ENCODE measurements around the gene PEX16.

Gene PEX16

DNA sequence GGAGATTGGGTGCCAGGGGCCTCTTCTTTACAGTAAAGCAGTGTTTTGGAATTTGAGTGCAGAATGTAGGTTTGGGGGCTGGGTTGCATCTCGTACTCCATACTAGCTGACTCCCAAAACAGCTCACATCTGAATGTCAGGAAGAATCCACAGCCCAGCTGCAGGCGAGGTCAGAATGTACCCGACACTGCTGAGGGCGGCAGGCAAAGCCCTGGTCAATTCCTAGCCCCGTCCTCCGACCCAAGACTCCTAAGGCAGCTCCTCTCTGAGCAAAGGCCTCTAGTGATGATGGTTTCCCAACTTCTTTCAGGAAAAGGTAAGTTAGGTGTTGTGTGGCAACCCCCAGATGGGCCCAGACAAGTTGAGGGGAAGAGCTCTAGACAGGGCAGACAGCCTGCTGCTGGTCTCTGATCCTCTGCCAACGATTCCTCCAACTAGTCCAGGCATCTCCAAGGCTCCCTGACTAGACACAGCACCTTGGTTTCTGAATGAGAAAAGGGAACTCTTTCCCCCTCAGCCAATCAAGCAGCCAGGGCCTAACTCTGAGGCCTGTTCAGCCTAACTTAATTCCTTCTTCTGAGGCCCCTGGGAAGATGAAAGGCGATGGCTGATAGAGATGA, 13.4 kb upstream of the PEX16 start:
- no peak for DNase-seq

DNA sequence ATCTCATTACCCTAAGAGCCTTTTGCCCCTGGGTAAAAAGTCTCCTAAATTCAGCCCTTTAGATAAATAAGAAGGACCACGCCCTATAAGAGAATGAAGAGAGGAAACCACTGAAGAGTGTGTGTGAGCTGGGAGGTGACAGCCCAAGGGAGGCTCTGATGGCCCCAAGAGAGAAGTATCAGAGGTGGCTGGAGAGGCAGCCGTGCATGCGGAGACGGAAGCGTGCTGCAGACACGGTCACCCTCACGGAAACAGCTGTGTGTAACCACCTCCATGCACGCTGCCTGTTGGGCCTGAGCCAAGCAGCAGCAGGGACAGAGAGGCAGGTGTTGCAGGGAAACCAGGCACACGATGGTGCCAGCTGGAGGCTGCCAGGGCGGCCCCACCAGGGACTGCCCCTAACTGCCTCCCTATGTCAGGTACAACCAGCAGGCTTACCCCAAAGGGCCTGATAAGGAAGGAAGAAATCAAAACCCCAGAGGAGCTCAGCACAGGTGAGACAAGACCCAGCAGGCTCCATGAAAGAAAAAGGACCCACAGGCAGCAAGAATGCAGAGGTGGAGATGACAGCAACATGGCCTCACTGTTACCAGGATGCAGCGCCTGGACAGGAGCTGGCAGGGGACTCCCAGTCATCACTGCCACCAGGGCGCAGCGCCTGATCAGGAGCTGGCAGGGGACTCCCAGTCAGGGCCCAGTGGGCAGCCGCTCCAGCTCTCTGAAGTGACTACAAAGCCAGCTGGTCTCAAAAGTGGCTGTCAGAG, 12.5 kb upstream of the PEX16 start:
- peak; percentile 46 for DNase-seq

- DNase-seq = no peak
These were observed 11.9 kb upstream of the PEX16 start for GRCh38 chr11:45929486-45930030.

- no peak for DNase-seq
These were observed 11.0 kb upstream of the PEX16 start for GRCh38 chr11:45928535-45929215.

DNA sequence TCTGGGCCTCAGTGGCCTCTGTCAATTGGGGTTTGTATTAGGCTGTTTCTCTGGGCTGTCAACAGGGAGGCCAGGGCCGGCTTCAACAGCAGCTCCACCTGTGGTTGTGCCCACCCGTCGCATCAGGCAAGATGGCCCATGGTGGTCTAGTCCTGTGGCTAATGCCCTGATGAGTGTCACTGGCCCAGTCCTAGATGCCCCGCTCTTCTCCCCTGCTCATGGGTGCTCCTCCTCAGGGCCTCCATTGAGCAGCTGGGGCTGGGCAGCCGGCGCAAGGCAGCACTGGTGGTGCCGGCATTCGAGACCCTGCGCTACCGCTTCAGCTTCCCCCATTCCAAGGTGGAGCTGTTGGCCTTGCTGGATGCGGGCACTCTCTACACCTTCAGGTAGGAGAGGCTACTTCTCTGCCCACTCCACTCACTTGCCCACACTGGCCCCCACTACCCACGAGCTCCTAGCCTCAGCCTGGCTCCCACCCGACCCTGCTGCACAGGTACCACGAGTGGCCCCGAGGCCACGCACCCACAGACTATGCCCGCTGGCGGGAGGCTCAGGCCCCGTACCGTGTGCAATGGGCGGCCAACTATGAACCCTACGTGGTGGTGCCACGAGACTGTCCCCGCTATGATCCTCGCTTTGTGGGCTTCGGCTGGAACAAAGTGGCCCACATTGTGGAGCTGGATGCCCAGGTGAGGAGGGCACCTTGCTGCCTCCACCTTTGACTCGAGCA, 10.2 kb upstream of the PEX16 start:
- no peak for DNase-seq

DNA sequence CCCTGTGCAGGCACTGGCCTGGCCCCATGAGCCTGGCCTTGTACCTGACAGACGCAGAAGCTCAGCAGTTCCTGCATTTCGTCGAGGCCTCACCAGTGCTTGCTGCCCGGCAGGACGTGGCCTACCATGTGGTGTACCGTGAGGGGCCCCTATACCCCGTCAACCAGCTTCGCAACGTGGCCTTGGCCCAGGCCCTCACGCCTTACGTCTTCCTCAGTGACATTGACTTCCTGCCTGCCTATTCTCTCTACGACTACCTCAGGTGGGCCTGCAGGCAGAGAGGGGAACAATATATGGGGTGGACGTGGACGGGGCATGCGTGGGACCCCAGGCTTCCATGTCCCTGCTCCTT, 9.6 kb upstream of the PEX16 start:
- DNase-seq = no peak

GRCh38 chr11:45926536-45927331, 9.1 kb upstream of the PEX16 start:
- no peak for DNase-seq

GRCh38 chr11:45926001-45926401, 8.3 kb upstream of the PEX16 start:
- DNase-seq = no peak

- DNase-seq = no peak
These were observed 7.9 kb upstream of the PEX16 start for GRCh38 chr11:45925550-45925949.

DNA sequence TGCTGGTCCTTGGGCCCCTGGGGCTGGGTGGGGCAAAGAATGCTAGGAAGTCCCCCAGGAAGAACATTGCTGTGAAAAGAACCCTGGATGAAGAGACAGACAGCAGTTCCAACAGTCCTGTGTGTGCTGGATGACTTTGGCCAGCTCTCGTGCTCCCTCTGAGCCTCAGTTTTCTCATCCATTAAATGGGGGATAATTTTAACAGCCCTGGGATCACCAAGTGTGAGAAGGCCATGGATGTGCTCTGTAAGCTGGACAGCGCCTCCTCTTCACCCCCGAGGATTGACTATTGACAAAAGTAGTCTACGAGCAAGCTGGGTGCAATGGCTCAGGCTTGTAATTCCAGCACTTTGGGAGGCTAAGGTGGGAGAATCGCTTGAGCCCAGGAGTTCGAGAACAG, 7.2 kb upstream of the PEX16 start:
- DNase-seq = no peak

DNA sequence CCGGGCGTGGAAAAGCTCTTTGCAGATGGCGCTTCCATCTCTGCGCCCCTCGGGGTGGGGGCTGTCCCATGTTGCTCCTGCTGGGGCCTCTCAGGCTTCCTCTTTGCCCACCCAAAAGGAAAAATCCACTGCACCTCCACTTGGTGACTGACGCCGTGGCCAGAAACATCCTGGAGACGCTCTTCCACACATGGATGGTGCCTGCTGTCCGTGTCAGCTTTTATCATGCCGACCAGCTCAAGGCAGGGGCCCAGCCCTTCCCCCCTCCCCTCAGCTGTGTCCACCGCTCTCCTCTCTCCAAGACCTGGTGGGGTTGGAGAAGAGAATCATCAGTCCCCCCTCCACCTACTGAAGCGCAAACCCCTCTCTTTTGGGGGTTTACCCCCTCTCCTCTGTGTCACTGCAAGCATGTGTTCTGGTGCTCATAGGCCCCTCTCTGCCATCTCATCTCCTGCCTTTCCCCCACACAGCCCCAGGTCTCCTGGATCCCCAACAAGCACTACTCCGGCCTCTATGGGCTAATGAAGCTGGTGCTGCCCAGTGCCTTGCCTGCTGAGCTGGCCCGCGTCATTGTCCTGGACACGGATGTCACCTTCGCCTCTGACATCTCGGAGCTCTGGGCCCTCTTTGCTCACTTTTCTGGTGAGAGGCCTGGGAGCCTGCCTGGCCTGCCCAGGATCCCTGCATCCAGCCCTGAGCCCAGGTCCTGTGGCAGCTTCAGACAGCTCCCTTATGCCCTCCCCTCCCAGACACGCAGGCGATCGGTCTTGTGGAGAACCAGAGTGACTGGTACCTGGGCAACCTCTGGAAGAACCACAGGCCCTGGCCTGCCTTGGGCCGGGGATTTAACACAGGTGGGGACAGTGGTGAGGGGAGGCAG, 6.6 kb upstream of the PEX16 start:
- DNase-seq = no peak

- DNase-seq = no peak
These were observed 4.9 kb upstream of the PEX16 start, which contains the start of gene LARGE2 for GRCh38 chr11:45922425-45923082. LARGE2 (plus strand) TSS chr11:45922656; CDS start chr11:45922883, 227 bp downstream.

- no peak for DNase-seq
These were observed 4.1 kb upstream of the PEX16 start for GRCh38 chr11:45921561-45922424.

GRCh38 chr11:45920531-45921477, 3.1 kb upstream of the PEX16 start:
- DNase-seq = no peak

DNA sequence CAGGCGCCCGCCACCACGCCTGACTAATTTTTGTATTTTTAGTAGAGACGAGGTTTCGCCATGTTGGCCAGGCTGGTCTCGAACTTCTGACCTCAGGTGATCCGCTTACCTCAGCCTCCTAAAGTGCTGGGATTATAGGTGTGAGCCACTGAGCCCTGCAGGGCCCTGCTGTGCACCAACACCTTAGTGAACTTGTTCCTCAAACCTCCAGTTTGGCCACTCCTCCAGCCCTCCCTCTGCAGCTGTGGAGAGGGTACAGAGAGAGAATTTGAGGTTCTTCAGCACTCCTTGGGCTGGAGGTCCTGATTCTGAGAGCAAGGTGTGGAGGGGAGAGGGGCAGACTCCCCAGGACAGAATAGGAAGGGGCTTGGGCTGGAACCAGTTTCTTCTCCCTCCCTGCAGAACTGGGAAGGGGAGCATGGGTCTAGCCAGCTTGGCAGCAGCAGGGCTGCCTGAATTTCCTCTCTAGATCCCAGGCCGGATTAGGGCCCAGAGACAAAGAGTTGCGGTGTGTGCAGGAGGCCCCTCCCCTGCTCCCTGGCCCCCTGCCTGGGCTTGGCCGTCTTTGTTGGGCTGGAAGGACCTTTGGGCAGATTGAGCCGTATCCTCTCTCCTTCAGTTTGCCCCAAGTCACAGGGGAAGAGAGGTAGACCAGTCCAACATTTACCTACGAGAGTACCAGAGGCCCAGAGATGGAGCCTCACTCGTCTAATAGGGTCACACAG, 2.3 kb upstream of the PEX16 start:
- no peak for DNase-seq

DNA sequence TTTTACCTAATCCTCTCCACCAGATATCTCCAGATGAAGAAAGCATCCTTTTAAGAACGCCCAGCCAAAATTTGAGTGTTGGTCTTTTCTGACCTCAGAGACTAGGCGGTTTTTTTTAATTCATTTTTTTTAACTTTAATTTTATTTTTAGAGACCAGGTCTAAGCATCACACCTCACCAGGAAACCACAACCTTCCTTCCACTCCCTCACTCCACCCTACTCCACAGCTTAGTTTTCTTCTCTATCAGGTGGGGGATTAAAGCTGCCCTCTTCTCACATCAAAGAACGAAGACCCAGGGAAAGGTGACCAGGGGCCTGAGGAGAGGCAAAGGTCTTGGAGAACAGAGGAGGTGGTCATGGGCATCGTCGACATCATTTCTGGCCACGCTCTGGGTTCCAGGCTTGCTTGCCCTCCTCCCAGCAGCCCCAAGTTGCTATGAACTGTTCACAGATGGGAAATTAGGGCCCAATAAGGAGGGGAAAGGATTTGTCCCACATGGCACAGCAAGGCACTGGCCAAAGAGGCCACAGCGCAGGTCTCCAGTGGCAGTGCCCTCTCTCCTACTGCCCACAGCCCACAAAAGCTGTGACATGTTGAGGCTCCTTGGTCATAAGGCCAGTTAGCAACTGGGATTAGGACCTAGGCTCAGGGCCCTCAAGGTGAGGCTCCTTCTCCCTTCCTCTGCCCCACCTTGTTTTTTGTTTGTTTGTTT, 1.4 kb upstream of the PEX16 start:
- no peak for DNase-seq

DNA sequence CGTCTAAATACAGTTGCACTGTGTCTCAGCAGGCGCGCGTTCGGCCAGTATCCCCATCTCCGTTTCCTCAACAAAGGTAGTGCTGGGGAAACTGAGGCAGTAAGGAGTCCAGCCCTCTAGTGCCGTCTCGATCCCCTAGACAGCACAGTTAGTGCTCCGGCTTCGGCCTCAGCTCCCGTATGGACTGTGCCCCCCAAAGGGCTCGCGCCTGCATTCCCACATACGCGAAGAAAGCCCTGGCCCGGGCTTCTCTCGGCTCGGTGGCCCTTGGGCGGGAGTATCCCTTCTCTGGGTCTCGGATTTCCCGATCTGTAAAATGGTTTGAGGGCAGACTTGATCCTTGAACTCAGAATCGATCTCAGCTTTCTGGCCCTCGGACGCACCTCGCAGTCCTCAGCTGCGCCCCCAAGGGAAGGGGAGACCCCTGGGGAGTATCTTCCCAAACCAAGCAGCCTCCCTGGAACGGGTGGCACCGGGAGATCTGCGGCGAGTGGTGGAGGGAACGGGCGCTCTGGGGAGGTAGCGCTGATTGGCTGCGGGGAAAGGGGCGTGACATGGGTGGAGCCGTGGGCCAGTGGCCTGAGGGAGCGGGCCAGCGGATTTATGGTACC, 759 bp upstream of the PEX16 start:
- DNase-seq = peak; percentile 18

Measured in NCI-H1694 (cell line).